Measurements from ENCODE around the gene BCAS3. TPM values are rescaled to one million over a fixed set of nuclear protein-coding genes. Genes with fewer than 3 reads are reported as not detected.
"Not testable (repeated sequence)": the region's sequence is repeated elsewhere in the genome, so short reads cannot be mapped to it uniquely, and the experiment has no call there.

The BCAS3 gene
- total RNA-seq, 1 experiment from 2014 or later = 14.4 TPM

DNA sequence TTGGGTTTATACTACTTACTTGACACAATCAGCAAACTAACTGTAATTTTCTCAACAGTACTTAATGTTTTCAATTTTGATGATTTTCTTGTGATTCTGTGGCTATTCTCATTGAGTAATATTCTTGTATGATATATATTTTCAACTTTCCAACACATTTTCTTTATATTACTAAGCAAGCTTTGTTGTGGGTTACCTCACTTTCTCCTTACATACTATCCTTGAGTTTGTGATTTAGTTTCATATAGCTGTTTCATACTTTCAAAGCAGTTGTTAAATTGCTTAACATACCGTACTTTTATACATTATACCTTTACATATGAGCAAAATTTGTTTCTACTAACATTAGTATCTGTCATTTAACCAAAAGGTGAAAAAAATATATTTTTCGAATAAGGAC, 197.1 kb downstream of the BCAS3 start:
- H3K27me3 ChIP-seq (replicated peaks; ENCODE audit: insufficient read depth, low read depth, low read length, poor library complexity) = no peaks in the 10 kb centered on the region
- H3K36me3 ChIP-seq (ENCODE audit: insufficient read depth, low read length, poor library complexity, severe bottlenecking) = no peaks in the 10 kb centered on the region
- ChIA-PET POLR2A (ENCODE audit: low non-redundant PET) (no interaction called here), CTCF (no interaction called here)
- no peak overlapping the region for H3K4me3 ChIP-seq (ENCODE audit: low read depth, low read length, poor library complexity, severe bottlenecking)
- no peaks in the 10 kb centered on the region for H3K9me3 ChIP-seq (ENCODE audit: low read depth, low read length, poor library complexity, severe bottlenecking)
- TF ChIP-seq, protein P1, sequence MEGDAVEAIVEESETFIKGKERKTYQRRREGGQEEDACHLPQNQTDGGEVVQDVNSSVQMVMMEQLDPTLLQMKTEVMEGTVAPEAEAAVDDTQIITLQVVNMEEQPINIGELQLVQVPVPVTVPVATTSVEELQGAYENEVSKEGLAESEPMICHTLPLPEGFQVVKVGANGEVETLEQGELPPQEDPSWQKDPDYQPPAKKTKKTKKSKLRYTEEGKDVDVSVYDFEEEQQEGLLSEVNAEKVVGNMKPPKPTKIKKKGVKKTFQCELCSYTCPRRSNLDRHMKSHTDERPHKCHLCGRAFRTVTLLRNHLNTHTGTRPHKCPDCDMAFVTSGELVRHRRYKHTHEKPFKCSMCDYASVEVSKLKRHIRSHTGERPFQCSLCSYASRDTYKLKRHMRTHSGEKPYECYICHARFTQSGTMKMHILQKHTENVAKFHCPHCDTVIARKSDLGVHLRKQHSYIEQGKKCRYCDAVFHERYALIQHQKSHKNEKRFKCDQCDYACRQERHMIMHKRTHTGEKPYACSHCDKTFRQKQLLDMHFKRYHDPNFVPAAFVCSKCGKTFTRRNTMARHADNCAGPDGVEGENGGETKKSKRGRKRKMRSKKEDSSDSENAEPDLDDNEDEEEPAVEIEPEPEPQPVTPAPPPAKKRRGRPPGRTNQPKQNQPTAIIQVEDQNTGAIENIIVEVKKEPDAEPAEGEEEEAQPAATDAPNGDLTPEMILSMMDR (conservative IDR thresholded peaks at IDR 0.05; ENCODE audit: low read depth, low read length) = no peak
- TF ChIP-seq EZH2 (IDR thresholded peaks at IDR 0.05; ENCODE audit: borderline replicate concordance, low read depth, low read length, poor library complexity, severe bottlenecking) = no peak
- H3K4me1 ChIP-seq (ENCODE audit: insufficient read depth, low read length, poor library complexity, severe bottlenecking) = peaks cover 6% of the 10 kb centered on the region
- BruUV-seq (replicated peaks) = no TSS peak
- DNase-seq (ENCODE audit: low spot score) = no peak
- H3K27ac ChIP-seq (ENCODE audit: low read depth, low read length, poor library complexity, severe bottlenecking) = no peak overlapping the region
- intact Hi-C loops (cut with micrococcal nuclease; ENCODE audit: unreplicated experiment) = no loop called here

DNA sequence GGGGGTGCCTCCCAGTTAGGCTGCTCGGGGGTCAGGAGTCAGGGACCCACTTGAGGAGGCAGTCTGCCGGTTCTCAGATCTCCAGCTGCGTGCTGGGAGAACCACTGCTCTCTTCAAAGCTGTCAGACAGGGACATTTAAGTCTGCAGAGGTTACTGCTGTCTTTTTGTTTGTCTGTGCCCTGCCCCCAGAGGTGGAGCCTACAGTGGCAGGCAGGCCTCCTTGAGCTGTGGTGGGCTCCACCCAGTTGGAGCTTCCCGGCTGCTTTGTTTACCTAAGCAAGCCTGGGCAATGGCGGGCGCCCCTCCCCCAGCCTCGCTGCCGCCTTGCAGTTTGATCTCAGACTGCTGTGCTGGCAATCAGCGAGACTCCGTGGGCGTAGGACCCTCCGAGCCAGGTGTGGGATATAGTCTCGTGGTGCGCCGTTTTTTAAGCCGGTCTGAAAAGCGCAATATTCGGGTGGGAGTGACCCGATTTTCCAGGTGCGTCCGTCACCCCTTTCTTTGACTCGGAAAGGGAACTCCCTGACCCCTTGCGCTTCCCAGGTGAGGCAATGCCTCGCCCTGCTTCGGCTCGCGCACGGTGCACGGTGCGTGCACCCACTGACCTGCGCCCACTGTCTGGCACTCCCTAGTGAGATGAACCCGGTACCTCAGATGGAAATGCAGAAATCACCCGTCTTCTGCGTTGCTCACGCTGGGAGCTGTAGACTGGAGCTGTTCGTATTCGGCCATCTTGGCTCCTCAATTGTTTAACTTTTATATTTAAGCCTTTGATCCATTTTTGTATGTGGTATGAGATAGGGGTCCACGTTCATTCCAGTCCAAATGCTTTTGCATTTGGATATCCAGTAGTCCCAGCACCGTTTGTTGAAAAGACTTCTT, 209.3 kb downstream of the BCAS3 start:
- intact Hi-C loops (cut with micrococcal nuclease; ENCODE audit: unreplicated experiment); H3K4me1 ChIP-seq (ENCODE audit: insufficient read depth, low read length, poor library complexity, severe bottlenecking); H3K27me3 ChIP-seq (replicated peaks; ENCODE audit: insufficient read depth, low read depth, low read length, poor library complexity); CTCF ChIA-PET; H3K36me3 ChIP-seq (ENCODE audit: insufficient read depth, low read length, poor library complexity, severe bottlenecking); H3K9me3 ChIP-seq (ENCODE audit: low read depth, low read length, poor library complexity, severe bottlenecking); POLR2A ChIA-PET (ENCODE audit: low non-redundant PET): not testable (repeated sequence)
- peak; percentile 7 for DNase-seq (ENCODE audit: low spot score)
- peak overlapping the region; percentile 62 for H3K27ac ChIP-seq (ENCODE audit: low read depth, low read length, poor library complexity, severe bottlenecking)
- TSS peak; percentile 77 for BruUV-seq (replicated peaks)
- H3K4me3 ChIP-seq (ENCODE audit: low read depth, low read length, poor library complexity, severe bottlenecking) = peak overlapping the region; percentile 41

DNA sequence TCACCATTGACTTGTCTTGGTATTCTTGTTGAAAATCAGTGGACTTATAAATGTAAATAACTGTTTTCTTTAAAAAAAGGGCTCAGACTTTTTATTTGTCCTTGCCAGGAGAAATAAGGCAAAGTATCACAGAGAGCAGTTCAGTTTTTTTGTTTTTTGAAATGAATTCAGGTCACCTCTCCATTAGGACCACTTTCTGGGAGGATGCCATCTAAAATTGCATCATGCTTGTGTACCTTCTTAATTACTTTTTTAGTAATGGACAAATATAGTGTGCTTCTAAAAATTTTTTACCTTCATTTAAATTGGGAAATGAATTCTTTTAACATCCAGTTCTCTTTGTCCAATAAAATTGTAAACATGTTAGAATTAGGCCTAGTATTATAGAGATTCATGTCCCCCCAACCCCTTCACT, 210.0 kb downstream of the BCAS3 start:
- no TSS peak for BruUV-seq (replicated peaks)
- H3K4me1 ChIP-seq (ENCODE audit: insufficient read depth, low read length, poor library complexity, severe bottlenecking) = peaks cover 6% of the 10 kb centered on the region
- peak overlapping the region; percentile 41 for H3K4me3 ChIP-seq (ENCODE audit: low read depth, low read length, poor library complexity, severe bottlenecking)
- no peaks in the 10 kb centered on the region for H3K9me3 ChIP-seq (ENCODE audit: low read depth, low read length, poor library complexity, severe bottlenecking)
- POLR2A ChIA-PET (ENCODE audit: low non-redundant PET) = no interaction called here
- H3K27me3 ChIP-seq (replicated peaks; ENCODE audit: insufficient read depth, low read depth, low read length, poor library complexity) = no peaks in the 10 kb centered on the region
- intact Hi-C loops (cut with micrococcal nuclease; ENCODE audit: unreplicated experiment) = no loop called here
- TF ChIP-seq EZH2 (IDR thresholded peaks at IDR 0.05; ENCODE audit: borderline replicate concordance, low read depth, low read length, poor library complexity, severe bottlenecking) = no peak
- TF ChIP-seq, protein P1 (conservative IDR thresholded peaks at IDR 0.05; ENCODE audit: low read depth, low read length) = no peak
- peak; percentile 10 for DNase-seq (ENCODE audit: low spot score)
- CTCF ChIA-PET = no interaction called here
- H3K27ac ChIP-seq (ENCODE audit: low read depth, low read length, poor library complexity, severe bottlenecking) = peak overlapping the region; percentile 62
- H3K36me3 ChIP-seq (ENCODE audit: insufficient read depth, low read length, poor library complexity, severe bottlenecking) = no peaks in the 10 kb centered on the region

All from A673 (cell line).